GM03348 (cell line): ENCODE measurements around the gene KRT9.
"Not testable (repeated sequence)": the region's sequence is repeated elsewhere in the genome, so short reads cannot be mapped to it uniquely, and the experiment has no call there.

Experiments used
- DNase-seq: peaks from one replicate; pipeline ENCODE4 v3.0.0; 2012; ENCODE audit warnings: low spot score

Gene KRT9

GRCh38 chr17:41602524-41602923 lies 30.7 kb upstream of the KRT9 start:
- no peak for DNase-seq

- no peak for DNase-seq
Observed at GRCh38 chr17:41600318-41600717, 28.5 kb upstream of the KRT9 start.

GRCh38 chr17:41599680-41600079 lies 27.8 kb upstream of the KRT9 start:
- DNase-seq: no peak

- no peak for DNase-seq
Observed at GRCh38 chr17:41595585-41595984, 23.7 kb upstream of the KRT9 start.

GRCh38 chr17:41594363-41594915 lies 22.6 kb upstream of the KRT9 start:
- DNase-seq: no peak

GRCh38 chr17:41593306-41593981 lies 21.6 kb upstream of the KRT9 start:
- DNase-seq: no peak

GRCh38 chr17:41592601-41593305 lies 20.9 kb upstream of the KRT9 start:
- DNase-seq: no peak

- no peak for DNase-seq
Observed at GRCh38 chr17:41589301-41589700, 17.4 kb upstream of the KRT9 start.

GRCh38 chr17:41588126-41588810 lies 16.4 kb upstream of the KRT9 start:
- DNase-seq: no peak

GRCh38 chr17:41586863-41587495 lies 15.1 kb upstream of the KRT9 start, which contains the start of gene KRT14:
Gene KRT14 (minus strand): TSS chr17:41586895. CDS start chr17:41586834, 61 bp downstream.
- no peak for DNase-seq

GRCh38 chr17:41585301-41586056 lies 13.6 kb upstream of the KRT9 start:
- no peak for DNase-seq

- DNase-seq: not testable (repeated sequence)
Observed at GRCh38 chr17:41584331-41584927, 12.6 kb upstream of the KRT9 start.

- no peak for DNase-seq
Observed at GRCh38 chr17:41583137-41584127, 11.6 kb upstream of the KRT9 start.

GRCh38 chr17:41582061-41582968 lies 10.5 kb upstream of the KRT9 start:
- DNase-seq: not testable (repeated sequence)

GRCh38 chr17:41581366-41582060 lies 9.7 kb upstream of the KRT9 start:
- no peak for DNase-seq

- no peak for DNase-seq
Observed at GRCh38 chr17:41580687-41581365, 9.0 kb upstream of the KRT9 start.

- no peak for DNase-seq
Observed at GRCh38 chr17:41580244-41580575, 8.4 kb upstream of the KRT9 start.
